Mesodermal cell (in vitro differentiated cells): Measurements from ENCODE around the gene ADCK2.
A peak's percentile ranks its signal among the peaks of the same experiment; 100 is the strongest.
"Not testable (repeated sequence)": the region's sequence is repeated elsewhere in the genome, so short reads cannot be mapped to it uniquely, and the experiment has no call there.

ENCODE experiments used
- H3K27ac ChIP-seq: 2 replicates; pipeline ENCODE4 v1.7.0; 2013; ENCODE audit warnings: mild to moderate bottlenecking, low read depth, low read length, moderate library complexity; ENCODE audit not compliant: severe bottlenecking
- H3K36me3 ChIP-seq: 2 replicates; pipeline ENCODE4 v1.7.1; 2013; ENCODE audit warnings: mild to moderate bottlenecking, low read length, moderate library complexity; ENCODE audit not compliant: control insufficient read depth, insufficient read depth
- H3K4me1 ChIP-seq: one replicate; pipeline ENCODE4 v1.7.1; 2013; ENCODE audit warnings: mild to moderate bottlenecking, low read length; ENCODE audit not compliant: insufficient read depth, control insufficient read depth, poor library complexity, severe bottlenecking
- H3K4me3 ChIP-seq: 2 replicates; pipeline ENCODE4 v1.7.0; 2013; ENCODE audit warnings: low read length, control low read depth, mild to moderate bottlenecking; ENCODE audit not compliant: insufficient read depth, poor library complexity, severe bottlenecking; ENCODE audit errors: extremely low read depth
- H3K9me3 ChIP-seq: 2 replicates; pipeline ENCODE4 v1.7.1; 2013; ENCODE audit warnings: mild to moderate bottlenecking, low read length, moderate library complexity; ENCODE audit not compliant: control insufficient read depth
- WGBS, 2 experiments: methylation state at CpG; one replicate each; pipeline ENCODE4 v1.1.5; 2013; ENCODE audit warnings: missing lambda C conversion rate in 2 of 2; ENCODE audit not compliant: insufficient coverage in 2 of 2; 5-methylcytosine and 5-hydroxymethylcytosine counted together

Gene ADCK2

DNA sequence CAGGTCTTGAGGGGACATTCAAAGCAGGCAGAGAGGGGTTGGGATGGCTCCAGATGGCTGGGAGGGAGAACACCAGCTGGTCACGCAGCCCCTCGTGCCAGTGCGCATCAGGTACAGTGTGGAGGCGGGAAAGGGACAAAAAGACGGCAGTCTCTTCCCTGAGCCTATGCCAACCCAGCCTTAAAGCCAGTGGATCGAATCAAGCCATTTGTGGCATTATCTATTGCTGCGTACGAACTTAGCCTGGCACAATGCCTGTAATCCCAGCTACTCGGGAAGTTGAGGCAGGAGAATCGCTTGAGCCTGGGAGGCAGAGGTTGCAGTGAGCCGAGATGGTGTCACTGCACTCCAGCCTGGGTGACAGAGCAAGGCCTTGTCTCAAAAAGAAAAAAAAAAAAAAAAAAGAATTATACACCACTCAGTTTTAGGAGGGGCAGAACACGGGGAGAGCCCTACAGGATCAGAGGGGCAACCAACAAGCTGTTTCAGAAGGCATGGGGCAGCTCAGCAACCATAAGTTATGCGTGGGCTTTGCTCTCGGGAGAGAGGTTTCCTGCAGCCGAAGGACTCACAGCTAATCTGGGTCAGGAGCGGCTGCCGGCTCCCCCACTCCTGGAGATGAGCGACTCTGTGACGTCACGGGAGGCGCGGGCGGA is 23.4 kb downstream of the ADCK2 start:
- Histone ChIP-seq H3K36me3 (peaks cover 13% of the 10 kb centered on the region), H3K4me1 (peaks cover 15% of the 10 kb centered on the region), H3K4me3 (peak overlapping the region; percentile 80), H3K27ac (peak overlapping the region; percentile 82), H3K9me3 (no peaks in the 10 kb centered on the region)
- WGBS, 2 experiments = 40 to 42% methylated on average over 20 to 22 of the region's 23 CpGs

DNA sequence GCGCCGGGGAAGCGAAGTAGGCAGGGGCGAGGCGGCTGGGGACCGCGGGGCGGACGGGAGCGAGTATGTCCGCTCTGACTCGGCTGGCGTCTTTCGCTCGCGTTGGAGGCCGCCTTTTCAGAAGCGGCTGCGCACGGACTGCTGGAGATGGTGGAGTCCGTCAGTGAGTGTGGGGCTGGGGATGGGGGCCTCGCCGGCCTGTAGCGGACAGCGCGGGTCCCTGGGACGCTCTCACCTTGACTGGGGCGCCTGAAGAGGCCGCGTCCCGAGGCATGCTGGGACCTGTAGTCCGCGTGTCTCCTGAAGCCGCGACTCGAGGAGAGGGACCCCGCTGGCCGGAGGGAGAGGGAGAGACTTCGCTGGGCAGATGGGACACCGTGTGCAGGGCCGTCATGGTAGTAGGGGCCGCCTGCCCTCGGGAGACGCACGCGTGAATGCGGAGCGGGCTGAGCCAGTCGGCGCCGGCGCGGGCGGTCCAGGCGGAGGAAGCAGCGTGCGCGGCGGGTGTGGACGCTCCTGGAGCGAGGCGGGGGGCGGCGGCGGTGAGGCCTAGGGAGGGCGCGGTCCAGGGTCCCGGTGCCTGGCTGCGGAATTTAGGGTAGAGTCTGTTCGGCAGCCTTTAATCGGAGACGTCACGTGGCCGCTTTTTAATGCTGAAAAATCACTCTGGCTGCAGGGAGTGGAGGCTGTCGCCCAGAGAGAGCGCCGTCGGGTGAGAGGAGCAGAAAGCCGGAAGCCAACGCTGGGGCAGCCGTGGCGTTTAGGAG is 24.1 kb downstream of the ADCK2 start, which contains the start of gene NDUFB2:
Gene NDUFB2 (plus strand): TSS at position 29 of the 767 bp plus-strand sequence. CDS start 37 bp downstream, at position 66.
- Histone ChIP-seq H3K9me3 (no peaks in the 10 kb centered on the region), H3K4me3 (peak within 1 kb of the TSS; percentile 80), H3K36me3 (peaks cover 16% of the 10 kb centered on the region), H3K4me1 (peaks cover 15% of the 10 kb centered on the region), H3K27ac (peak within 1 kb of the TSS; percentile 82)
- WGBS, 2 experiments = 0 to 1% methylated on average over 61 to 64 of the region's 82 CpGs

DNA sequence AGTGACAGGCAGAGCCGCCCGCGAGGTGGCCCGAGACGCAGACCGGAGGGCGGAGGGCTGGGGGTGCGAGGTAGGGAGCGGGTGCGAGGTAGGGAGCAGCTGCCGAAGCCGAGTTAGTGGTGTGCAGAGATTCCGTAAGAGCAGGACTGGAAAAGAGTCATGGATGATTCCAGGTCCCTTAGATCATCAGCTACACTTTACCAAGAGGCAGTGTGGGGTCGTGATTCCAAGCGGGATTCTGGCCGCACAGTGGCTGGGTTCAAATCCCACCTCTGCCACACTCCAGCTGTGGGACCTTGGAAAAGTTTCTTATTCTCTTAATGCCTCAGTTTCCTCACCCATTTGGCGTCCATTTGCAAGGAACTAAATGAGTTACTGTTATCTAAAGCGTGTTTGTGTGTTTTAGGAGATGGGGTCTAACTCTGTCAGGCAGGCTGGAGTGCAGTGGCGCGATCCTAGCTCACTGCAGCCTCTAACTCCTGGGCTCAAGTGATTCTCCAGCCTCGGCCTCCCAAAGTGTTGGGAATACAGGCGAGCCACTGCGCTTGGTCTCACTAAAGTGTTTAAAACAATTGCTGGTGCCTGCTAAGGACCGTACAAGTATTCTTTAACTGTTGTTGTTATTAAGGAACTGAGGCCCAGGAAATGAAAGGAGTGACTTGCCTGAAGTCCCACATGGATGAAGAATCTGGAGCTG is 24.9 kb downstream of the ADCK2 start:
- H3K36me3 ChIP-seq = peaks cover 18% of the 10 kb centered on the region
- WGBS, 2 experiments = 32 to 40% methylated on average over 20 to 23 of the region's 24 CpGs
- no peaks in the 10 kb centered on the region for H3K9me3 ChIP-seq
- H3K27ac ChIP-seq = peak overlapping the region; percentile 82
- peak overlapping the region; percentile 80 for H3K4me3 ChIP-seq
- peaks cover 15% of the 10 kb centered on the region for H3K4me1 ChIP-seq

DNA sequence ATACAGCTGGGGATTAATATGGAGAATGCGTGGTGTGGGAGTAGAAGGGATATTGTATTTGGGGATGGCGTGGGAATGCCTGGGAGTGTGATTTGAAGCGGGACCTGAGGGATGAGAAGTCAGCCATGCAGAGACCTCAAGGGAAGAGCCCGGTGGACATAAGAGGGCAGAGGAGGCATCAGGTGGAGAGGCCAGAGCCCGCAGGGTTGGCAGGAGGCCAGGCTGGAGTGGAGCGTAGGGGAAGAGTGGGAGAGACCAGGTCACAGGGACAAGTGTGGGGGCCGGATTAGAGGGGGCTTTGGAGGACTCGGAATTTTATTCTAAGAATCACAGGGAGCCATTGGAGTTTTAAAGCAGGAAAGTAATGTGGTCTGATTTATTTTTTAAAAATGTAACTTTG is 25.7 kb downstream of the ADCK2 start:
- Histone ChIP-seq H3K9me3 (no peaks in the 10 kb centered on the region), H3K4me3 (peak overlapping the region; percentile 80), H3K27ac (no peak overlapping the region), H3K4me1 (peaks cover 15% of the 10 kb centered on the region), H3K36me3 (peaks cover 27% of the 10 kb centered on the region)
- WGBS, 2 experiments = 94 to 95% methylated on average over 8 of the region's 8 CpGs

DNA sequence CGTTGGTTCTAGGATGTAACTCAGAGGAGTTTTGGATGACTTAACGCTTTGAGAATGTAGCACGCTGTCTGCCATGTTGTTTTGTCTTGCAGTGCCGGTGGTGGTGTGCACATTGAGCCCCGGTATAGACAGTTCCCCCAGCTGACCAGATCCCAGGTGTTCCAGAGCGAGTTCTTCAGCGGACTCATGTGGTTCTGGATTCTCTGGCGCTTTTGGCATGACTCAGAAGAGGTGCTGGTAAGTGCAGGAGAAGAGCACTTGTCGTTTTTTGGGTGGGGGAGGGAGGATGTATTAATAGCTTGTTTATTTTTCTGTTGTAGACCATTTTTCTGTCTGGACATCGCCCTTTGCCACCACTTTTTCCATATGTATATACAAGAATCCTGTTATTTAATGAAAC is 30.0 kb downstream of the ADCK2 start:
- WGBS, 2 experiments = 93 to 99% methylated on average over 7 to 8 of the region's 10 CpGs
- H3K36me3 ChIP-seq = peaks cover 59% of the 10 kb centered on the region
- peaks cover 6% of the 10 kb centered on the region for H3K4me1 ChIP-seq

DNA sequence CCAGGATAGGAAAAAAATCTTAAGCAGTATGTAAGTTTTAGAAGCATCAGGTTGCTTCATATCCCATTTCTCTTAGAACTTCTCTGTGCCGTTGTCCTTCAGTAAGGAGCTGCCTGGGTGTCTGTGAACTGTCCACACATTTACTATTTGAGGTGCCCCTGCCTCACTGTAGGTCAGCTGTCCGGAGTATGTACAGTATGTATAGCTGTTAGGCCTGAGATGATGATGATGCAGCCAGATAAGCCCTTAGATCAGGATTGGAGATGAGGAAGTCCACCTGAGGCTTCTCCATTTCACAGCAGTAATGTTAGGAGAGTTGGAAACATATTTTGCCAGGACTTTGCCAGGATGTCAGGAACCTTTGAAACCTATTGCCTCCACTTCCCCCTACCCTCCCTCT is 31.5 kb downstream of the ADCK2 start:
- Histone ChIP-seq H3K4me3 (no peak overlapping the region), H3K9me3 (no peaks in the 10 kb centered on the region), H3K4me1 (no peaks in the 10 kb centered on the region), H3K27ac (no peak overlapping the region), H3K36me3 (peaks cover 57% of the 10 kb centered on the region)
- 100% methylated on average over 1 of the region's 2 CpGs; no CpG with 5 or more reads in 1 of the 2 experiments for WGBS, 2 experiments

More for the DNA sequence above, 30.0 kb downstream of the ADCK2 start:
- Histone ChIP-seq H3K9me3 (no peaks in the 10 kb centered on the region), H3K27ac (no peak overlapping the region), H3K4me3 (no peak overlapping the region)

DNA sequence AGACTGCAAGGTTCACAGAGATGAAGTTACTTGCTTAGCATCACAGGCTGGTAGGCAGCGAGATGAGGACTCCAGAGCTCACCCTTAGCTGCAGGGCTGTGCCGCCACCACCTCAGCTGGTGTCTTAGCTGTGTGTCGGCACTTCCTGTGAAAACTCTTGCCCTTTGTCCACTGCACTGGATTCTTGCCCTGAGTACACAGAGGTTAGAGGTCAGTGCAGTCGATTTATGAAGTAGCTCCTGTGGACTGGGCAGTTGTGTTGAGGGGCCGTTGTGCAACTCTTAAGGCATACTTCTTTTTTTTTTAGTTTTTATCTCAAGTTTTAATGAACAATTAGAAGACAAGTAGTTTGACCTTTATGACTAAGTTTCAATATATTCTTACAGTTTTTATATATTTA is 34.4 kb downstream of the ADCK2 start:
- H3K27ac ChIP-seq = no peak overlapping the region
- 100% methylated on average over 3 to 4 of the region's 5 CpGs for WGBS, 2 experiments
- H3K9me3 ChIP-seq = no peaks in the 10 kb centered on the region
- H3K36me3 ChIP-seq = peaks cover 42% of the 10 kb centered on the region
- H3K4me1 ChIP-seq = no peaks in the 10 kb centered on the region
- H3K4me3 ChIP-seq = no peak overlapping the region

DNA sequence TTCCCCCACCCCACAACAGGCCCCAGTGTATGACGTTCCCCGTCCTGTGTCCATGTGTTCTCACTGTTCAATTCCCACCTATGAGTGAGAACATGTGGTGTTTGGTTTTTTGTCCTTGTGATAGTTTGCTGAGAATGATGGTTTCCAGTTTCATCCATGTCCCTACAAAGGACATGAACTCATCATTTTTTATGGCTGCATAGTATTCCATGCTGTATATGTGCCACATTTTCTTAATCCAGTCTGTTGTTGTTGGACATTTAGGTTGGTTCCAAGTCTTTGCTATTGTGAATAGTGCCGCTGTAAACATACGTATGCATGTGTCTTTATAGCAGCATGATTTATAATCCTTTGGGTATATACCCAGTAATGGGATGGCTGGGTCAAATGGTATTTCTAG is 36.0 kb downstream of the ADCK2 start:
- not testable (repeated sequence) for H3K9me3 ChIP-seq, H3K4me3 ChIP-seq, H3K4me1 ChIP-seq, H3K27ac ChIP-seq
- peaks cover 29% of the 10 kb centered on the region for H3K36me3 ChIP-seq
- whole genome bisulfite sequencing, 2 experiments = no CpG with 5 or more reads among the region's 4 CpGs

DNA sequence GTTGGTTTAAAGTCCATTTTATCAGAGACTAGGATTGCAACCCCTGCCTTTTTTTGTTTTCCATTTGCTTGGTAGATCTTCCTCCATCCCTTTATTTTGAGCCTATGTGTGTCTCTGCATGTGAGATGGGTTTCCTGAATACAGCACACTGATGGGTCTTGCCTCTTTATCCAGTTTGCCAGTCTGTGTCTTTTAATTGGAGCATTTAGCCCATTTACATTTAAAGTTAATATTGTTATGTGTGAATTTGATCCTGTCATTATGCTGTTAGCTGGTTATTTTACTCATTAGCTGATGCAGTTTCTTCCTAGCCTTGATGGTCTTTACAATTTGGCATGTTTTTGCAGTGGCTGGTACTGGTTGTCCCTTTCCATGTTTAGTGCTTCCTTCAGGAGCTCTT is 39.6 kb downstream of the ADCK2 start:
- H3K36me3 ChIP-seq, H3K9me3 ChIP-seq, H3K27ac ChIP-seq, H3K4me3 ChIP-seq, H3K4me1 ChIP-seq: not testable (repeated sequence)

DNA sequence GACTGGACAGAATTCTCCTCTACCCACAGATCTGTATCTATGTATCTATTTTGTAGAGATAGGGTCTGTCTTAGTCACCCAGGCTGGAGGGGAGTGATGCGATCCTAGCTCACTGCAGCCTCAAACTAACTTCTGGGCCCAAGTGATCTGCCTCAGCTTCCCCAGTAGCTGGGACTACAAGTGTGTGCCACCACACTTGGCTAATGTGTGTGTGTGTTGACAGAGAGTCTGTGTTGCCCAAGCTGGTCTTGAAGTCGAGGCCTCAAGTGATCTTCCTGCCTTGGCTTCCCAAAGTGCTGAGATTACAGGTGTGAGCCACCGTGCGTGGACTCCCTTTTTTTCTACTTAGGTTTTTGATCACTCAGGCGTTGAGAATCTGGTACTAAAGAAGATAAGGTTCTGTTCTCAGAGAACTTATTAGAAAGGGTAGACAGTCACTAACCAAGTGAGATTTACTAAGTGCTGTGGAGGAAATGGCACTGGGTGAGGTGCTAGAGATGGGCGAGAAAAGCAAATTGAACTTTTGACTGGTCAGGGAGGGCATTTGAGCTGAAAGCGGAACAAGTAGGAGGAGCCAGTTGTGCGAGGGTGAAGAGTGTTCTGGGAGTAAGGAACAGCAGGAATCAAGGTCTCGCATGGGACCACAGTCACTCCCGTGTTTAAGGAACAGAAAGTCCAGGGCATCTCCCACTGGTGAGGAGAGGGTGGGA is 41.7 kb downstream of the ADCK2 start:
- Histone ChIP-seq H3K4me1 (peaks cover 2% of the 10 kb centered on the region), H3K36me3 (peaks cover 8% of the 10 kb centered on the region), H3K4me3 (no peak overlapping the region), H3K9me3 (peaks cover 6% of the 10 kb centered on the region), H3K27ac (no peak overlapping the region)
- 88 to 96% methylated on average over 8 to 9 of the region's 10 CpGs for WGBS, 2 experiments
